HFF-Myc (cell line): Measurements from ENCODE around the gene SNX25.
"Not testable (repeated sequence)": the region's sequence is repeated elsewhere in the genome, so short reads cannot be mapped to it uniquely, and the experiment has no call there.

Experiments used
- DNase-seq: peaks from one replicate; pipeline ENCODE4 v3.0.0-alpha.2; 2011; ENCODE audit warnings: low read depth; ENCODE audit errors: extremely low read depth
- H3K4me3 ChIP-seq: replicated peaks from 2 replicates; pipeline ENCODE4 v1.5.1; 2011; ENCODE audit warnings: low read depth, mild to moderate bottlenecking, control low read depth, low read length
- TF ChIP-seq, protein P1 (sequence below): IDR thresholded peaks from 2 replicates; pipeline ENCODE4 v1.5.1; 2012; ENCODE audit warnings: mild to moderate bottlenecking, low read depth, low read length, control low read depth; ENCODE audit errors: missing control alignments

The SNX25 gene

DNA sequence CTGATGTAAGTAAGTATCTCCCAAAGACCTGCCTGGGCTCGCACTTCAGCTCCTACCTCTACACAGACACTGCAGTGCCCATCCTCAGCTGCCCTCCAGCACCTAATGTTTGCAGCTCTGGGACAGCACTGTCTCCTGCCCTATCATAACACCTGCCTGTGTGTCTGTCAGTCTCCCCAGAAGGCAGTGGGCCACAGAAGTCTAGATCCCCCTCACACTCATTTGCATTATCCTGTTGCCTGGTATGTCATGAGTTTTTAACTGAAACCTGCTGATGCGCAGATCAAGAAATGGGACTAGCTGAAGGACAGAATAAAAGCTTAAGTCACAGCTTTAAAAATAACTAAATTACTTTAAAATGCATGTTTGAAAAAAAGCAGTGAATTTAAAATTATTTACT is 143.3 kb downstream of the SNX25 start:
- DNase-seq, result no peak
- TF ChIP-seq, protein P1, sequence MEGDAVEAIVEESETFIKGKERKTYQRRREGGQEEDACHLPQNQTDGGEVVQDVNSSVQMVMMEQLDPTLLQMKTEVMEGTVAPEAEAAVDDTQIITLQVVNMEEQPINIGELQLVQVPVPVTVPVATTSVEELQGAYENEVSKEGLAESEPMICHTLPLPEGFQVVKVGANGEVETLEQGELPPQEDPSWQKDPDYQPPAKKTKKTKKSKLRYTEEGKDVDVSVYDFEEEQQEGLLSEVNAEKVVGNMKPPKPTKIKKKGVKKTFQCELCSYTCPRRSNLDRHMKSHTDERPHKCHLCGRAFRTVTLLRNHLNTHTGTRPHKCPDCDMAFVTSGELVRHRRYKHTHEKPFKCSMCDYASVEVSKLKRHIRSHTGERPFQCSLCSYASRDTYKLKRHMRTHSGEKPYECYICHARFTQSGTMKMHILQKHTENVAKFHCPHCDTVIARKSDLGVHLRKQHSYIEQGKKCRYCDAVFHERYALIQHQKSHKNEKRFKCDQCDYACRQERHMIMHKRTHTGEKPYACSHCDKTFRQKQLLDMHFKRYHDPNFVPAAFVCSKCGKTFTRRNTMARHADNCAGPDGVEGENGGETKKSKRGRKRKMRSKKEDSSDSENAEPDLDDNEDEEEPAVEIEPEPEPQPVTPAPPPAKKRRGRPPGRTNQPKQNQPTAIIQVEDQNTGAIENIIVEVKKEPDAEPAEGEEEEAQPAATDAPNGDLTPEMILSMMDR, result no peak
- H3K4me3 ChIP-seq, result no peak overlapping the region

GRCh38 chr4:185357211-185357610 is 147.8 kb downstream of the SNX25 start:
- no peak overlapping the region for H3K4me3 ChIP-seq
- DNase-seq, result no peak
- TF ChIP-seq, protein P1, result no peak

GRCh38 chr4:185357733-185358440 is 148.5 kb downstream of the SNX25 start:
- DNase-seq, result no peak
- TF ChIP-seq, protein P1, result no peak
- H3K4me3 ChIP-seq, result no peak overlapping the region

- TF ChIP-seq, protein P1, result no peak
- no peak for DNase-seq
- H3K4me3 ChIP-seq, result no peak overlapping the region
These were observed 149.1 kb downstream of the SNX25 start for GRCh38 chr4:185358514-185358913.

DNA sequence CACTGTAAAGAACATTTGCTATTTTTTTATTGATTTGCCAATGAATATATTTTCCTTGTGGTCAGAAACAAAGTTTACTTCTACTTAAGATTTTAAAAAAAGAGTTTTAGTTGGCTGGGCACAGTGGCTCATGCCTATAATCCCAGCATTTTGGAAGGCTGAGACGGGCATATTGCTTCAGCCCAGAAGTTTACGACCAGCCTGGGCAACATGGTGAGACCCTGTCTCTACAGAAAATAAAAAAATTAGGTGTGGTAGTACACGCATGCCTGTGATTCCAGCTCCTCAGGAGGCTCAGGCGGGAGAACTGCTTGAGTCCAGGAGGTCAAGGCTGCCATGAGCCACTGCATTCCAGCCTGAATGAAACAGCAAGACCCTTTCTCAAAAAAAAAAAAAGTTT is 149.6 kb downstream of the SNX25 start:
- TF ChIP-seq, protein P1, result no peak
- no peak overlapping the region for H3K4me3 ChIP-seq
- DNase-seq, result no peak

DNA sequence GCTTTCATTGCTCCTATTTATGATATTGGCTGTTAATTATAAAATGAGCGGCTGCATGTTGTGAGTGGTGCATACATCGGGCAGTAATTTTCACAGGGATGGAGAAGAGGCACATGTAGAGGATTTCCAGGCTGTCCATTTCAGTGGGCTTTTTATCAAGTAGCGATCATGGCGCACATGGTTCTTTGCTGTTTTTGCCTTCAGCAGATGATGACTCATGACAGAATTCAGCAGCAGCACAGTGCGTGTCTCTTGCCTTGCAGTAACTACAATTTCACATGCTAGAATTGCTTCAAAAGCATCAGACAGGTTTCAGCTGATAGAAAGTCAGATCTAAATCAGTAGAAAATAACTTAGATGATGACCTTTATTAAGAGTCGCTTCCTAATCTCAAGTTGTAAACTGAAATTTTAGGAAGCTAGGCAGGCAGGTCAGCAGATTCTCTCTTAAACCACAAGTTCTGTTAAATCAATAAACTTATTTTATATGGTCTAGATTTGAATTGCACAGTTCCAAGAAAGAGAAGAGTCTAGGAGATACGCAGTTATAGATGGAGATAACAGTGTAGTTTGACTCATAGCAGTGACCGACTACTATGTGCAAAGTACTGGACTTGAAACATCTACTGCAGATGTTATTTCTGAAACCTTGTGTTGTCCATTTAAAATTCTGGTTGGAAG is 150.5 kb downstream of the SNX25 start:
- no peak for DNase-seq
- TF ChIP-seq, protein P1, result no peak

GRCh38 chr4:185361872-185362271 is 152.5 kb downstream of the SNX25 start:
- TF ChIP-seq, protein P1, result no peak
- DNase-seq, result no peak
- H3K4me3 ChIP-seq, result no peak overlapping the region

More for the DNA sequence above, 150.5 kb downstream of the SNX25 start:
- no peak overlapping the region for H3K4me3 ChIP-seq

DNA sequence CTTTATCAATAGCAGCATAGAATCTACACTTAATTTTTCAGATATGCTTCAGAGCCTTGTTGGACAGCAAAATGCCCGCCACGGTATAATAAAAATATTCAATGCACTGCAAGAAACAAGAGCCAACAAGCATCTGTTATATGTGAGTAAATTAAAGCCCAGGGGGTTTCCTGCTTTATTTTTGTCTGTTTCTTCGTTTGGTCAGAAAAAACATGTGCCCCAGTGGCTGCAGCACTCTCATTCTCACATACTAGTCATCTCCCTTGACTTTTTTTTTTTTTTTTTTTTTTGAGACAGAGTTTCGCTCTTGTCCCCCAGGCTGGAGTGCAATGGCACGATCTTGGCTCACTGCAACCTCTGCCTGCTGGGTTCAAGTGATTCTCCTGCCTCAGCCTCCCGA is 153.2 kb downstream of the SNX25 start:
- not testable (repeated sequence) for DNase-seq, H3K4me3 ChIP-seq
